ENCODE data around the gene OR5K3.

DNA sequence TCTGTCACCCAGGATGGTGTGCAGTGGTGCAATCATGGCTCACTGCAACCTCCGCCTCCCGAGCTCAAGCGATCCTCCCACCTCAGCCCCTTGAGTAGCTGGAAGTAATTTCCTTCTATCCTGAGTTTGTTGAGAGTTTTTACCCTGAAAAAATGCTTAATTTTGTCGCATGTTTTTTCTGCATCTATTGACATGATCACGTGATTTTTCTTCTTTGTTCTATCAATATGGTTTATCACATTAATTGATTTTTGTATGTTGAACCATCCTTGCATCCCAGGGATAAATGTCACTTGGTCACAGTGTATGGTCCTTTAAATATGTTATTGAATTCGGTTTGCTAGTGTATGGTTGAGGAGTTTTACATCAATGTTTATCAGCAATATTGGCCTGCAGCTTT is 48.7 kb upstream of the OR5K3 start:
- TF ChIP-seq POLR2A (IDR thresholded peaks at IDR 0.05) (no peak), POLR2AphosphoS5 (IDR thresholded peaks at IDR 0.05) (no peak)
- TF ChIP-seq, protein P1, sequence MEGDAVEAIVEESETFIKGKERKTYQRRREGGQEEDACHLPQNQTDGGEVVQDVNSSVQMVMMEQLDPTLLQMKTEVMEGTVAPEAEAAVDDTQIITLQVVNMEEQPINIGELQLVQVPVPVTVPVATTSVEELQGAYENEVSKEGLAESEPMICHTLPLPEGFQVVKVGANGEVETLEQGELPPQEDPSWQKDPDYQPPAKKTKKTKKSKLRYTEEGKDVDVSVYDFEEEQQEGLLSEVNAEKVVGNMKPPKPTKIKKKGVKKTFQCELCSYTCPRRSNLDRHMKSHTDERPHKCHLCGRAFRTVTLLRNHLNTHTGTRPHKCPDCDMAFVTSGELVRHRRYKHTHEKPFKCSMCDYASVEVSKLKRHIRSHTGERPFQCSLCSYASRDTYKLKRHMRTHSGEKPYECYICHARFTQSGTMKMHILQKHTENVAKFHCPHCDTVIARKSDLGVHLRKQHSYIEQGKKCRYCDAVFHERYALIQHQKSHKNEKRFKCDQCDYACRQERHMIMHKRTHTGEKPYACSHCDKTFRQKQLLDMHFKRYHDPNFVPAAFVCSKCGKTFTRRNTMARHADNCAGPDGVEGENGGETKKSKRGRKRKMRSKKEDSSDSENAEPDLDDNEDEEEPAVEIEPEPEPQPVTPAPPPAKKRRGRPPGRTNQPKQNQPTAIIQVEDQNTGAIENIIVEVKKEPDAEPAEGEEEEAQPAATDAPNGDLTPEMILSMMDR (IDR thresholded peaks at IDR 0.05 in 8 of 11, conservative IDR thresholded peaks at IDR 0.05 in 3 of 11), result no peak
